ENCODE data around the gene PPARGC1A. TPM values are rescaled to one million over a fixed set of nuclear protein-coding genes. Genes with fewer than 3 reads are reported as not detected.

Gene PPARGC1A
- total and polyA plus RNA-seq, 2 experiments from 2014 or later = 17.7 to 42.3 TPM

GRCh38 chr4:23788460-23788859 lies 101.4 kb downstream of the PPARGC1A start:
- Histone ChIP-seq H3K4me1 (ENCODE audit: low read depth) (no peaks in the 10 kb centered on the region), H3K36me3 (peaks cover 24% of the 10 kb centered on the region), H3K4me3 (no peak overlapping the region), H3K9me3 (ENCODE audit: low read depth) (no peaks in the 10 kb centered on the region), H3K27me3 (no peaks in the 10 kb centered on the region), H3K27ac (no peak overlapping the region)
- TF ChIP-seq CTCF (IDR thresholded peaks at IDR 0.05; ENCODE audit: low read depth, low read length) = no peak
- peak in 1 of 2 donors; percentile 6 for DNase-seq (ENCODE audit: low read depth in 1 of 2, low spot score in 1 of 2)

GRCh38 chr4:23788027-23788426 lies 101.8 kb downstream of the PPARGC1A start:
- no peak for TF ChIP-seq CTCF (IDR thresholded peaks at IDR 0.05; ENCODE audit: low read depth, low read length)
- Histone ChIP-seq H3K36me3 (peaks cover 20% of the 10 kb centered on the region), H3K9me3 (ENCODE audit: low read depth) (no peaks in the 10 kb centered on the region), H3K4me1 (ENCODE audit: low read depth) (no peaks in the 10 kb centered on the region), H3K27me3 (no peaks in the 10 kb centered on the region), H3K27ac (no peak overlapping the region), H3K4me3 (no peak overlapping the region)
- DNase-seq (ENCODE audit: low read depth in 1 of 2, low spot score in 1 of 2) = no peak

GRCh38 chr4:23782778-23783437 lies 106.9 kb downstream of the PPARGC1A start:
- no peak for DNase-seq (ENCODE audit: low read depth in 1 of 2, low spot score in 1 of 2)
- no peak for TF ChIP-seq CTCF (IDR thresholded peaks at IDR 0.05; ENCODE audit: low read depth, low read length)
- H3K9me3 ChIP-seq (ENCODE audit: low read depth) = no peaks in the 10 kb centered on the region
- no peaks in the 10 kb centered on the region for H3K4me1 ChIP-seq (ENCODE audit: low read depth)
- no peak overlapping the region for H3K27ac ChIP-seq
- no peaks in the 10 kb centered on the region for H3K27me3 ChIP-seq
- H3K36me3 ChIP-seq = no peaks in the 10 kb centered on the region
- H3K4me3 ChIP-seq = no peak overlapping the region

- no peaks in the 10 kb centered on the region for H3K4me1 ChIP-seq (ENCODE audit: low read depth)
- DNase-seq (ENCODE audit: low read depth in 1 of 2, low spot score in 1 of 2) = no peak
- no peaks in the 10 kb centered on the region for H3K9me3 ChIP-seq (ENCODE audit: low read depth)
- H3K4me3 ChIP-seq = no peak overlapping the region
- H3K27ac ChIP-seq = no peak overlapping the region
- H3K36me3 ChIP-seq = no peaks in the 10 kb centered on the region
- no peak for TF ChIP-seq CTCF (IDR thresholded peaks at IDR 0.05; ENCODE audit: low read depth, low read length)
- H3K27me3 ChIP-seq = no peaks in the 10 kb centered on the region
Observed at GRCh38 chr4:23779839-23780238, 110.0 kb downstream of the PPARGC1A start.

- H3K9me3 ChIP-seq (ENCODE audit: low read depth) = no peaks in the 10 kb centered on the region
- H3K27ac ChIP-seq = no peak overlapping the region
- no peak for DNase-seq (ENCODE audit: low read depth in 1 of 2, low spot score in 1 of 2)
- no peaks in the 10 kb centered on the region for H3K36me3 ChIP-seq
- no peak for TF ChIP-seq CTCF (IDR thresholded peaks at IDR 0.05; ENCODE audit: low read depth, low read length)
- no peak overlapping the region for H3K4me3 ChIP-seq
- no peaks in the 10 kb centered on the region for H3K4me1 ChIP-seq (ENCODE audit: low read depth)
- no peaks in the 10 kb centered on the region for H3K27me3 ChIP-seq
Observed at GRCh38 chr4:23779422-23779821, 110.4 kb downstream of the PPARGC1A start.
